Activated CD8-positive, alpha-beta memory T cell treated with anti-CD3 and anti-CD28 coated beads, Interleukin-2, amount 50 U/mL, for 4 hours (primary cell): ENCODE measurements around the gene EPS8L3.
"Not testable (repeated sequence)": the region's sequence is repeated elsewhere in the genome, so short reads cannot be mapped to it uniquely, and the experiment has no call there.

ENCODE experiments used
- DNase-seq: peaks from one replicate; pipeline ENCODE4 v3.0.0-alpha.2; 2020

The EPS8L3 gene

GRCh38 chr1:109728870-109729269 is 34.9 kb downstream of the EPS8L3 start:
- no peak for DNase-seq

DNA sequence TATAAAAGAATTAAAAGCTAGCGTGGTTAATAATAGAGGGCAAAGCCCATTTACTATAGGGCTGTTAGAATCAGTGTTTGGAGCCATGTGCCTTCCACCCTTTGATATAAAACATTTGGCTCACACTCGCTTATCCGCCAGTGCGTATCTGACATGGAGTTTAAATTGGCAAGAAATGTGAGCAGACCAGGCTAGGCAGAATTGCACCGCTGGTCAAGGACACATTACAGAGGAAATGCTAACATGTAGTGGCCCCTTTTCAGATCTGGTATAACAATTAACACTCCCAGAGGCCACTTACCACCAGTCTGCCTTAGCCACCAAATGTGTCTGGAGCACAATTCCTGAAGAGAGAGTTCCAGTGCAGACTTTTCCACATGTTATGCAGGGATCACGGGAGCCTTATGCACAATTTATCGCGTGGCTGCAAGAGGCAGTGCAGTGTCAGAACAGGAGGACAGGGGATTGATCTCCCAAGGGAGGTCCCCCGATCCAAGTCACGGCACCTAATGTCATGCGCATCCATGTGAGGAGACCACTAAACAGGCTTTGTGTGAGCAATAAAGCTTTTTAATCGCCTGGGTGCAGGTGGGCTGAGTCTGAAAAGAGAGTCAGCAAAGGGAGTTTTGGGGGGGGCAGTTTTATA is 36.9 kb downstream of the EPS8L3 start:
- no peak for DNase-seq

- DNase-seq: no peak
Observed at GRCh38 chr1:109726007-109726406, 37.7 kb downstream of the EPS8L3 start.

- no peak for DNase-seq
Observed at GRCh38 chr1:109725510-109725909, 38.2 kb downstream of the EPS8L3 start.

DNA sequence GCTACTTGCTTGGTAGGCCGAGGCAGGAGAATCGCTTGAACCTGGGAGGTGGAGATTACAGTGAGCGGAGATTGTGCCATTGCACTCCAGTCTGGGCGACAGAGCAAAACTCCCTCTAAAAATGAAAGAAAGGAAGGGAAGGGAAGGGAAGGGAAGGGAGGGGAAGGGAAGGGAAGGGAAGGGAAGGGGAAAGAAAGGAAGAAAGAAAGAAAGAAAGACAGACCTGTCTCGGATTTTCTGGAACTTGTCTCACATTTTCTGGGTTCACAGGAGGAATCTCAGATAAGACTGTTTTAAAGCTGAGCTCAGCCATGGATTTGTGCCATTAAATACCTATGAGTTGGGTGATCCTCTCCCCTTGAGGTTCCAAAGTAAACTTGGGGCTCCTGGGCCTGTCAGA is 38.8 kb downstream of the EPS8L3 start:
- DNase-seq: no peak

GRCh38 chr1:109722908-109723691 is 40.6 kb downstream of the EPS8L3 start:
- no peak for DNase-seq

DNA sequence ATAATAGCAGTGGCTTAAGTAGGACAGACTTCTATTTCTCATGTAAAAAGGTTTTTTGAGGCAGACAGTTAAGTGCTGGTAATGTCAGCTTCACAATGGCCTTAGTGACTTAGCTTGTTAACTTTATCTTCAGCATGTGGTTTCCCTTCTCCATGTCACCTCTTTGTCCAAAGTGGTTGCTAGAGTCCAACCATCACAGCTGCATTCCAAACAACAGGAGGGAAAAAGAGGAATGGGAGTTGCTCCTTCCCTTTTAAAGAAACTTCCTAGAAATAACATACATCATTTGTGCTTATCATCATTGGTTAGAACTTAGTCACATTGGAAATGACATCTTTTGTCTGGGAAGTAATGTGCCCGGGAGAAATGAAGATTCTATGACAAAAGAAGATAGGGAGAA is 41.8 kb downstream of the EPS8L3 start:
- DNase-seq: no peak

DNA sequence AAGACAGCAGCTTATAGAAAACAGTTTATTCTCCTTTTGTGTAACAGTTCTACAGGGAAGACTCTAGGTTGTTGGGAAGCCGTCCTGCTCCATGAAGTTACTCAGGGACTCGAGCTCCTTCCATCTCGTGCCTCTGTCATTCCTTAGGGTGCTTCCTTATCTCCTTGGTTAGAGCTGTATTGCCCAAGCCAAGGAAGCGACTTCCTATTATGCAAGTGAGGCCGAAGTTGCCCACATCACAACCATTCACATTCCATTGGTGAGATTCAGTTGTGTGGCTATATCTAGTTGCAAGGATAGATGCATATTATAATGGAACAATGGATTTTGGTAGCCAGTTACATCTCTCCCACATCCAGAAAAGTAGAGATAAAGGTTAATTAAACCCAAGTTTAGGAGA is 42.7 kb downstream of the EPS8L3 start:
- DNase-seq: no peak

GRCh38 chr1:109719337-109719837 is 44.3 kb downstream of the EPS8L3 start:
- no peak for DNase-seq

DNA sequence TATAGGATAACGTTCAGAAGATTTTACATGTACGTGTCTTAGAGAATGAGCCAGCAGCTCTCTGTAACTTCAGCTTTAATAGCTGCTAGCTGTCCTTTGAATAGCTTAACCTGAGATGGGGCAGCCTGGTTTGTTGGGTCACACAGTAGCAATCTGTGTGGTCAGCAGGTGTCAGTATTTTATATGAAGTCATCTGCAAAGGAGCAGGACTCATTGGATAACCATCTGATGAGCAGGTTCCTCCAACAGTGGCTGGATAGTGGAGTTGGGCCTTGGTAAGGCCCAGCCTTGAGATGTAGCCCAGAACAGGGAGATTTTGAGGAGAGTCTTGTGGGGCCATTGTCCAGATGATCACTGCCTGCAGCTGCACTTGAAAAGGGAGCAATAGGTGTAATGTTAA is 45.2 kb downstream of the EPS8L3 start:
- no peak for DNase-seq

DNA sequence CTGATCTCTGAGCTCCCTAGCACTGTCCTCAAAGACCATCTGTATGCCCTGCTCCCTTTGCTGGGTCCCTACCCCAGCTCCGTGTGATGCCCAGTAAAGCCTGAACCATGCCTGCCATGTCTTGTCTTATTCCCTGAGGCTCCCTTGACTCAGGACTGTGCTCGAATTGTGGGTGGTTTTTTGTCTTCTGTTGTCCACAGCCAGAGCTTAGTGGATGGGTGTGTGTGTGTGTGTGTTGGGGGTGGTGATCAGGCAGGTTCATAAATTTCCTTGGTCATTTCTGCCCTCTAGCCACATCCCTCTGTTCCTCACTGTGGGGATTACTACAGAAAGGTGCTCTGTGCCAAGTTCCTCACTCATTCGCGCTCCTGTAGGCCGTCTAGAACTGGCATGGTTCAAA is 46.0 kb downstream of the EPS8L3 start:
- DNase-seq: no peak

GRCh38 chr1:109716570-109717090 is 47.1 kb downstream of the EPS8L3 start:
- DNase-seq: no peak

DNA sequence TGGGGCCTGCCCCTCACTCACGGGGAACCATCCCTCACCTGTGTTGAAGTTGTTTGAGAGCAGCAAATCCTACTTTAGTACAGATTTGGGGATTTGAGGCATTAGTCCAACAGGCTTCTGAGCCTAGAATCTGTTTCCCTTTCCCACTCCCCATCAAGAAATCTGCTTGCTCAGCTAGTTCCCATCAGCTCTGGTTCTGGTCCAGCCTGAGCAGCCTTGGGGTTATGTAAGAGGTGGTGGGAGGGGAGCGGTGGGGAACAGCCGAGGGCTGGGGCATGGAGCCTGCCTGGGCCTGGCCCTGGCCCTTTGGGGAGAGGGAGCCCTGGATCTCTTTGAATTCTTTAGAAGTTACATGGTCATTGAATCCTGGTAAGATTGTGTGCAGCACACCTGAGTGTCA is 47.6 kb downstream of the EPS8L3 start:
- no peak for DNase-seq

GRCh38 chr1:109714661-109715372 is 48.9 kb downstream of the EPS8L3 start:
- no peak for DNase-seq

DNA sequence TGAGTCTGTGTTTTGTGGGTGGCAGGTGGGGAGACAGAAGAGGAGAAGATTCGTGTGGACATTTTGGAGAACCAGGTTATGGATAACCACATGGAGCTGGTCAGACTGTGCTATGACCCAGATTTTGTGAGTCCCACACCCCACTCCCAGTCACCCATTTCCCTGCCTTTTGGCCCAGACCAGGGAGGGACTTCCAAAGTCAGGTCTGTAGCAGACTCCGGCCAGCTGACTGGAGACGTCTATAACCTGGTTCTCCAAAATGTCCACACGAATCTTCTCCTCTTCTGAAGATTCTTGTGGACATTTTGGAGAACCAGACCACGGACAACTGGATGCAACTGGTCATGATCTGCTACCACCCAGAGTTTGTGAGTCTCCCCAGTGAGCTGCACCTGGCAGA is 50.1 kb downstream of the EPS8L3 start:
- no peak for DNase-seq

DNA sequence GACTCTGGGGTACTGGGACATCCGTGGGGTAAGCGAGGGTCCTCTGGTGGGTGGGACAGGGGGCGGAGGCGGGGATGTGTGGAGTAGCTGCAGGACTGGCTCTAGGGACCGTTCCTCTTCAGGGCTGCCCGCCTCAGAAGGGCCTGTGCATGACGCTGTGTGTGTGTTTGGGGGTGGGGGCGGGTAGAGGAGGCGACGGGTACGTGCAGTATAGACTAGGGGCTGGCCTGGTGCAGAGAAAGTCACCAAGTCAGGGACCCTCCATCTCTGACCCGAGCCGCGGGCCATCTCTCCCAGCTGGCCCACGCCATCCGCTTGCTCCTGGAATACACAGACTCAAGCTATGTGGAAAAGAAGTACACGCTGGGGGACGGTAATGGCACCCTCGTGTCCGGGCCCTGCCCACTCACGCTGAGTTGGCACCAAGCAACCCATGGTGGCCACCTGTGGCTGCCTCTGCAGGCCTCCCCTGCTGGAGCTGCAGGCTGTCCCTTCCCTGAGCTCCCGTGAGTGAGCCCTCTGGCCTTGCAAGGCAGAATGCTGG is 51.3 kb downstream of the EPS8L3 start:
- DNase-seq: no peak

DNA sequence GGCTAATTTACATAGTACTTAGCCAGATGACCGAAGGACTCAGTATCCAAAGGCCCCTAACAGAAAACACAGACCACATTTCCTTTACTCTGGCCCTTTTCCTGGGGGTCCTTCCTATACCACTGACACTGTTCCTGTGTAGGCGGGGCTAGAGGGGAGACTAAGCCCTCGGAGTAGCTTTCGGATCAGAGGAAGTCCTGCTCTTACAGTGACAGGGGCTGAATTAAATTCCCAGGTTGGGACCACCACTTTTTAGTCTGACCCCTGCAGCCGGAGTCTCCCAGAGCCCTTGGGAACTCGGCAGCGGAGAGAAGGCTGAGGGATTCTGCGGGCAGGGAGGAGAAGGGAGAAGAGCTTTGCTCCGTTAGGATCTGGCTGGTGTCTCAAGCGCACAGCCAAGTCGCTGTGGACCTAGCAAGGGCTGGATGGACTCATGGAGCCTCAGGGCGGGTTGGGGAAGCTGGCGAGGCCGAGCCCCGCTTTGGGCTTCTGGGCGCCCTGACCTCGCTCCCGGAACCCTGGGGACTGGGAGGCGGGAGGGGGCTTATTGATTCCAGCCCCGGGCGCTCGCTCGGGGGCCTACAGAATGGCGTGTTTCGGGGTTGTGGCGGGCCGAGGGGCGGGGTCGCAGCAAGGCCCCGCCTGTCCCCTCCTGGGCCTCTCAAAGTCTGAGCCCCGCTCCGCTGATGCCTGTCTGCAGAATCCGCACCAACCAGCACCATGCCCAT is 52.0 kb downstream of the EPS8L3 start, which contains the start of gene GSTM5:
GSTM5 (plus strand) TSS at position 659 of the 728 bp plus-strand sequence; CDS start at position 721, 62 bp downstream.
- DNase-seq: not testable (repeated sequence)

DNA sequence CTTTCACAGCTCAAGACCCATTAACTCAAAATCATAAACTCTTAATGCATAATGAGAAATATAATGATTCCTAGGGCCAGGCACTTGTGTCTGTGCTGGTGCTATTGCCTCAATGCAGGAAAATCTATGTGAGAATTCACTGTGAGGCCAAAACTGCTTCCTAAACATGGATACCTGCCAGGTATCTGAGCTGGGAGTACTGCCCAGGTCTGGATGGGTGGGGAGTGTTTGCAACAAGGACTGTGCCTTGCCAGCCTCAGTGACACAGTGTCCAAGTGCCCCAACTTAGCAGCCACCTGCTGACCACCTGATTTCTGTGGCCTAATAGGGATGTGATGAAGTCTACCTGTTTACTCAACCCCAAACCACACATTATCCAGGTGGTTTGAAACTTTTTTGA is 53.9 kb downstream of the EPS8L3 start:
- not testable (repeated sequence) for DNase-seq

GRCh38 chr1:109708949-109709348 is 54.8 kb downstream of the EPS8L3 start:
- not testable (repeated sequence) for DNase-seq

GRCh38 chr1:109705411-109705810 is 58.3 kb downstream of the EPS8L3 start:
- no peak for DNase-seq

DNA sequence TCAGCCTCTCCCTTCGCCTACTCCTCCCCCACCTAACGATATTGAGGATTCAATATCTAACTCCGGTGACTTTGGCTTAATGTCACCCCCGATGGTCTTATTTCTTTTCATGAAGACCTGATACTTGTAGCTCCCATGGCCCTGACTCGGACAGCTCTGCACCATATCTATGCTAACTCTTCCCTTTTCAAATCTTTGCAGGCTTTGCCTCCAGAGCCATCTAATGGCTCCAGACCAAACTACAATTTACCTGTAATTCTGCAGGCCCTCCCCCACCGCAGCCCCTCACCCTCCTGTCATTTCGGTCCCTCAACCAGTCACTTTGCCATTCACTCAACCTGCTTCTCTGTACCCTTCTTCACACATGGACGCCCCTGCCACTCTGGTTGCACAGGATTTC is 59.5 kb downstream of the EPS8L3 start:
- DNase-seq: no peak

GRCh38 chr1:109702940-109703339 is 60.8 kb downstream of the EPS8L3 start:
- DNase-seq: not testable (repeated sequence)
